Measurements from ENCODE around the gene TBL2. TPM values are rescaled to one million over a fixed set of nuclear protein-coding genes. Genes with fewer than 3 reads are reported as not detected.

Gene TBL2, protein sequence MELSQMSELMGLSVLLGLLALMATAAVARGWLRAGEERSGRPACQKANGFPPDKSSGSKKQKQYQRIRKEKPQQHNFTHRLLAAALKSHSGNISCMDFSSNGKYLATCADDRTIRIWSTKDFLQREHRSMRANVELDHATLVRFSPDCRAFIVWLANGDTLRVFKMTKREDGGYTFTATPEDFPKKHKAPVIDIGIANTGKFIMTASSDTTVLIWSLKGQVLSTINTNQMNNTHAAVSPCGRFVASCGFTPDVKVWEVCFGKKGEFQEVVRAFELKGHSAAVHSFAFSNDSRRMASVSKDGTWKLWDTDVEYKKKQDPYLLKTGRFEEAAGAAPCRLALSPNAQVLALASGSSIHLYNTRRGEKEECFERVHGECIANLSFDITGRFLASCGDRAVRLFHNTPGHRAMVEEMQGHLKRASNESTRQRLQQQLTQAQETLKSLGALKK
- 75.0 and 84.8 TPM in 2 replicates for total RNA-seq

DNA sequence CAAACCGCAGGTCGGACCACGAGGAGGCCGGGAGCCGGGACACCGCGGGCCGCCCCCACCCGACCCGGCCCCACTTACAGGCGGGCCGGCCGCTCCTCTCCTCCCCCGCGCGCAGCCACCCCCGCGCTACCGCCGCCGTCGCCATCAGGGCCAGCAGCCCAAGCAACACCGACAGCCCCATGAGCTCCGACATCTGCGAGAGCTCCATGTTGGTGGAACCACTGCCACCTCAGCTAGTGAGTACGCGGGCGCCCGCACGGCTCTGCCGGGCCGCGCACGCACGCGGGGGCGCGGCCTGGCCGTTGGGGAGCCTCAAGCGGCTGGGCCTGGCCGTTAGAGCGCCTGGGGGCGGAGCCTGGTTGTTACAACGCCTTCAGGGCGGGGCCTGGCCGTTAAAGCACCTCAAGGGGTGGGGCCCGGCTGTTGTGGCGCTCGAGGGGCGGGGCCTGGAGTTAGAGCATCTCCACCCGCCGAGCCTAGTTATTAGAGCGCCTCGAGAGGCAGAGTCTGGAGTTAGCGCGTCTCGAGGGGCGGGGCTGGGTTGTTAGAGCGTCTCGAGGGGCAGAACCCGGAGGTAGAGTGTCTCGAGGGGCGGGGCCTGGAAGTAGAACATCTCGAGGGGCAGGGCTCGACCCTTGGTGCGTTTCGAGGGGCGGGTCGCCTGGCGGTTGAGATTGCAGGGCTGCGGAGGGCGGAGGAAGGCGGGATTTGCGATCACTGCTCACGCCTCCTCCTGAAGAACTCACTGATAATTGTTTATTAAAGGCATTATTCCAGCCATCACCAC, at the start of gene TBL2:
TSS of gene TBL2 (minus strand) at position 238 of the 787 bp plus-strand sequence. CDS start at position 208, 30 bp downstream.

GRCh38 chr7:73623798-73624668, 45.7 kb upstream of the TBL2 start, which contains the start of gene MLXIPL:
TSS of gene MLXIPL (minus strand) at chr7:73624522. CDS start at chr7:73624492, 30 bp downstream.

DNA sequence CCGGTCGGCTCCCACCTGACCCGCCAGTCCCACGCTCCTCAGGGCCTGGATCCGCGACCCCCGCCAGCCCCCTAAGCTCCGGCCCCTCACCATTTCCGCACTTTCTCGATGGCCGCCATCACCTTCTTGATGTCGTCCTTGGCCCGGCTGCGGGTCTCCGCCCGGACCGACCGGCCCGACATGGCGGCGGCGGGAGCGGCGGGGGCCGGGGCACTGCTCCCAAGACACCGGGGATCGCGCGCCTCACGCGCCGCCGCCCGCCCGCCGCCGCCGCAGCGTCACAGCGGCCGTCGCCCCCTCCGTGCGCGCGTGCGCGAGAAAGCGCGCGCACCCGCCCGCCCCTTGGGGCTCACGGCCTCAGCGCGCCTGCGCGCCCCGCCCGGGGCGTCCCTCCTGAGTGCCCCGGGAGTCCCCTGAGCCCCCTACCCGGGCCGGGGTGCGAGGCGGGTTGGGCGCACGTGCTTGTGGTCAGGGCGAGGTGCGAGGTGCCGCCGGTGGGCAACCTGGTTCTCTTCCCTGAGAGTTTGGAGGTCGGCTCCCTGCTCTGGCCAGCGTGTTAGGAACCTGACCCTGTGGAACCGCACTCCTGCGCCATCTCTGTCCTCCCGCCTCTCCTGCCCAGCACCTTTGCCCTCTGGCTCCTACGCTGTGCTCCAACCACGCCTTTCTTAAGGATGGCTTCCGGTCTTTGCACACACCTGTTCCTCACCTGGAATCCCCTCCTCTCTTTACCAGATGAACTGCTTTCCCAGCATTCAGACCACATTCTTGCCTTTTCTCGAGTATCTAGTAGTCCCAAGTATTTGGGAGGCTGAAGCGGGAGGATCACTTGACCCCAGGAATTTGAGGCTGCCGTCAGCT, 20.8 kb downstream of the TBL2 start, which contains the start of gene BCL7B:
TSS of gene BCL7B (minus strand) at position 294 of the 861 bp plus-strand sequence. CDS start at position 182, 112 bp downstream.

GRCh38 chr7:73522105-73522872, 56.1 kb downstream of the TBL2 start, which contains the start of gene BAZ1B:
TSS of gene BAZ1B (minus strand) at chr7:73522293. CDS start at chr7:73521933, 360 bp downstream.

Other genes starting within 250 kb of the TBL2 start
- 0.54 TPM in 1 of 2 replicates, not detected in the other for gene FZD9, start 144.8 kb downstream of the TBL2 start, total RNA-seq
- 36.9 and 47.9 TPM in 2 replicates for gene BAZ1B, start 56.3 kb downstream of the TBL2 start, total RNA-seq
- gene BCL7B, start 20.9 kb downstream of the TBL2 start, total RNA-seq, result 23.2 and 33.7 TPM in 2 replicates
- not detected in 2 replicates for gene MLXIPL, start 45.9 kb upstream of the TBL2 start, total RNA-seq
- gene VPS37D, start 89.3 kb upstream of the TBL2 start, total RNA-seq, result 0.87 and 2.7 TPM in 2 replicates
- gene DNAJC30, start 104.9 kb upstream of the TBL2 start, total RNA-seq, result 3.5 and 3.6 TPM in 2 replicates
- gene BUD23, start 105.0 kb upstream of the TBL2 start, total RNA-seq, result 23.6 and 52.9 TPM in 2 replicates
- gene STX1A, start 141.1 kb upstream of the TBL2 start, total RNA-seq, result 2.4 and 7.4 TPM in 2 replicates
- 14.1 and 16.1 TPM in 2 replicates for gene ABHD11, start 160.2 kb upstream of the TBL2 start, total RNA-seq
- not detected in 2 replicates for gene CLDN3, start 191.7 kb upstream of the TBL2 start, total RNA-seq

Data from placental epithelial cell (primary cell).